A673 (cell line): ENCODE data around the gene CD164.

ENCODE experiments used
- CTCF ChIP-seq: fragments of 300-800, 200-600 bp; sonication (generic); conservative IDR thresholded peaks from 2 replicates; pipeline ENCODE4 v1.5.1; 2017; ENCODE audit warnings: low read depth, mild to moderate bottlenecking, antibody characterized with exemption, low read length, moderate library complexity, mixed read lengths
- EZH2 ChIP-seq: fragments of 200-600 bp; sonication (generic); IDR thresholded peaks from 2 replicates; pipeline ENCODE4 v1.6.1; 2017; ENCODE audit warnings: borderline replicate concordance, low read depth, mild to moderate bottlenecking, mixed read lengths, antibody characterized with exemption, low read length; ENCODE audit not compliant: poor library complexity, severe bottlenecking

- no peak for TF ChIP-seq CTCF
- TF ChIP-seq EZH2, result no peak
These were observed 41.5 kb downstream of the CD164 start for GRCh38 chr6:109340811-109341210.
